Brain pericyte (primary cell): ENCODE results near the gene APBA2.

Experiments
- DNase-seq: peaks from one replicate; pipeline ENCODE4 v3.0.0-alpha.2; 2012; ENCODE audit warnings: low read depth, low spot score

Gene APBA2

GRCh38 chr15:29119847-29120246, 234.1 kb downstream of the APBA2 start:
- no peak for DNase-seq

- no peak for DNase-seq
Measured at GRCh38 chr15:29120593-29121368, 235.0 kb downstream of the APBA2 start.

DNA sequence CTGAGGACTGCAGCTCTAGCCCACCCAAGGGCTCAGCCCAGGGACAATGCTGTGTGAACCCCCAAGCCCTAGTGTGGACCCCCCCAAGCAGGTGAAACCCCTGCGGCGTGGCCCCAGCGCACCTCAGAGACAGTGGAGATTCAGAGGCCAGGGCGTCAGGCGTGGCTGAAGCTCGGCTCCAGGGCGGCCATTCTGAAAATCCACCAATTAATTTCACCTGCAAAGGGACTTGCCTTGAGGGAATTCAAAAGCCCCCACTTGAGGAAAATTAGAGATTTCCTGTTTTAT, 235.5 kb downstream of the APBA2 start:
- no peak for DNase-seq

- DNase-seq: no peak
Measured at GRCh38 chr15:29121907-29122306, 236.1 kb downstream of the APBA2 start.

DNA sequence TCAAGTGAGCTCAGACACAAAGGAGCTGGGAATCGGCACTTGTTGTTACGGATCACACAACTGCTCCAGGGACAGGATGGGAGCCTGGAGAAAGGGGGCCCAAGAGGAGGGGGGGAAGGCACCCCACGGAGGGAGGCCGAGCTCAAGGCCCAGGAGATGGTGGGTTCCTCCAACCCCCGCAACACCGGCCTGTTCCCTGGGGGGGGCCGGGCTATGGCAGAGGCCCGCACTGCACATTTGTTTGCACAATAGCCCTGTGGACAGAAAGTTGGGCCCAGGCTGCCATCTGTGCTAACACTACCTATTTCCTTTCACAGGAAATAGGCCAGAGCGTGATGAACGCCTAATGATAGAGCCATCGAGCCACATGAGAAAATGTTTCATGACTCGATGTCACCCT, 236.7 kb downstream of the APBA2 start:
- DNase-seq: no peak

- no peak for DNase-seq
Measured at GRCh38 chr15:29123171-29123570, 237.4 kb downstream of the APBA2 start.

GRCh38 chr15:29123991-29124390, 238.2 kb downstream of the APBA2 start:
- DNase-seq: no peak

DNA sequence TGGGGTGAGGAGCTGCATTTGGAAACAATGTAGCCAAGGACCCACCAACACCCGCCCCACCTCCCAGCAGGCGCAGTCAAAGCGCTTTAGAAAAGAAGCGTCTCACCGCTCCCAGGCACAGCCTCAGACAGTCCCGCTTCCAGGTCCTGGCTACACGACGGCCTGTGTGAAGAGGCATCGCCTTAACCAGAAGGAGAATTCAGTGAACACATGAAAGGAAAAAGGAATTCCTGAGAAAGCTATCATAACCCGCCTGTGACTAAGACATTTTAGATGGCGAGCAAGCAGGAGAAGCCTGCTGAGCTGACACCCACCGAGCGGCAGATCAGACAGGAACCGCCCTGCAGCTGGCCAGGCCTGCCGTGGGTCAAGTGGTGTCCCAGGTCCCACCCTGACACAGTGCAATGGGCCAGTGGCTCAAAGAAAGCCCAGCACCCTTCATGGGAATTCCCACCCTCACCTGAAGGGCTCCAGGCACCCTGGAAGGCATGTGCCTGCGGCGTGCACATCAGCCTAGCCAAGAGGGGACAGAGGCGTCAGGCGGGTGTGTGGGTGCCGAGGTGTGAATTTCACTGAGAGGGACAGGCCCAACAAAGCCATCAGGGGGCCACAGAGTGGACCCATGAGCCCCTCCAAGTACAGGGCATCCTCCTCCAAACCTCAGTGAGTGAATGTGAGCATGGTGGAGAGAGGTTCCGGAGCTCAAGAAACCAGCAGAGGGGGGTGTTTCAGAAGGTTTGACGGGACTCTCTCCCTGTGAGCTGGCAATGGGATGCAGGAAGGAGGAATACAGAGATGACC, 239.0 kb downstream of the APBA2 start:
- no peak for DNase-seq

DNA sequence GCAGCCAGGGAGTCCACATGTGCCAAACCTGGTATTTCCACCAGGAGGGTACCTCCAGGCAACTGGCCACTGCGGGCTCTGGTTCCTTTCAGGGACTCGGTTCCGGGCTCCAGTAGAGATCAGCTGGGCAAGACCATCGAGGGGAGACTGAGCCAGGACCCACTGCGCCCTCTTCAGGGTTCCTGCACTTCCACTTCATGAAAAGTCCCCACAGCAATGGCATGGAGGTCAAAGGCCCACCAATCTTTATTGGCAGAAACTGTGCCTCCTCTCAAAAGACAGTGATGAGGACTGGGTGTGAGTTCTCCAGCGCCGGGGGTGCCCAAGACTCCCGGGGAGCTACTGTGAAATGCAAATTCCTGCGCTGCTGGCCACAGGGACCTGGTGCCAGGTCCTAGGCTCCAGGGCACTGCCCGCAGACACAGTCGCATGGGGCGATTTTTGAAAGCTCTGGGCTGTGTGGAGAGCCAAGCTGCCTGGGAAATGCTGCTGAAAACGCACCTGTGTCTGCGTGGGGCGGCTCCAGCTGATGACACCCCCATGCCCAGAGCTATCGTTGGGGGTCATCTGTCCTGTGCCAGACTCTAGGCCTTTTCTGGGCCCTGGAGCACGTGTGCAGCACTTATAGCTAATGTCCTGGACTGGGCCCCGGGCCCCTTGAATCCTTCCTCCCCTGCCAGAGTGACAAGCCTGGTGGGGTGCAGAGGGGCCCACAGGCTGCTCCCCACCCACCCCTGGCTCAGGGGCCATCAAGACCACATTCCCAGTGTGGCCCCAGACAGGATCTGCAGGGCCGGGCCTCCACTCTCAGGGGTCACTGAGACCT, 239.8 kb downstream of the APBA2 start:
- DNase-seq: no peak

- DNase-seq: no peak
Measured at GRCh38 chr15:29126208-29126536, 240.4 kb downstream of the APBA2 start.

DNA sequence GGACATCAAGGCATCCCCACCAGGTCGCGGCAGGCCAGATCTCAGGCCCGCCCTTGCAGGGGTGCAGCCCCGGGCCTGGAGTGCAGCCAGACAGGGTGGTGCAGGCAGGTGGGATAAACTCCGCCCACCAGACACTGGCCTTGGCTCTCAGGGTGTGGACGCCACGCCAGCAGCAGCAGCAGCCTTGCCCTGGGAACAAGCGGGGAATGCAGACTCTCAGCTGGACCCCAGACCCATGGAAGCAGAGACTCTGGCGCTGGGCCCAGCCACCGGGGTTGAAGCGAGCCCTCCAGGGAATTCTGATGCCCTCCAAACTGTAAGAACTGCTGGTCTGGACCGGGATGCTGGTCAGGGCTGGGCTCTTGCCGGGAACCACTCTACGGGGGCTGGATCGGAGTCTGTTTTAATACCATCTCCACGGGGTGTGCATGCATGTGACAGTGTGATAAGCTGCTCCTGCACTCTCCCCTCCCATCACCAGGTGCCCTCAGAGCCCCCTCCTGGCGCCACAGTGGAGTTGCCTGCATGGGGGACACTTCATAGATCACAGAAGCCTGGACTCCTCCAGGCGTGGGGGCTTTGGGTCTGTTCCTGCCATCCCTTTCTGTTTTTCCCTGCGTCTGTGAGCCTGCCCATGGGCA, 241.2 kb downstream of the APBA2 start:
- no peak for DNase-seq

DNA sequence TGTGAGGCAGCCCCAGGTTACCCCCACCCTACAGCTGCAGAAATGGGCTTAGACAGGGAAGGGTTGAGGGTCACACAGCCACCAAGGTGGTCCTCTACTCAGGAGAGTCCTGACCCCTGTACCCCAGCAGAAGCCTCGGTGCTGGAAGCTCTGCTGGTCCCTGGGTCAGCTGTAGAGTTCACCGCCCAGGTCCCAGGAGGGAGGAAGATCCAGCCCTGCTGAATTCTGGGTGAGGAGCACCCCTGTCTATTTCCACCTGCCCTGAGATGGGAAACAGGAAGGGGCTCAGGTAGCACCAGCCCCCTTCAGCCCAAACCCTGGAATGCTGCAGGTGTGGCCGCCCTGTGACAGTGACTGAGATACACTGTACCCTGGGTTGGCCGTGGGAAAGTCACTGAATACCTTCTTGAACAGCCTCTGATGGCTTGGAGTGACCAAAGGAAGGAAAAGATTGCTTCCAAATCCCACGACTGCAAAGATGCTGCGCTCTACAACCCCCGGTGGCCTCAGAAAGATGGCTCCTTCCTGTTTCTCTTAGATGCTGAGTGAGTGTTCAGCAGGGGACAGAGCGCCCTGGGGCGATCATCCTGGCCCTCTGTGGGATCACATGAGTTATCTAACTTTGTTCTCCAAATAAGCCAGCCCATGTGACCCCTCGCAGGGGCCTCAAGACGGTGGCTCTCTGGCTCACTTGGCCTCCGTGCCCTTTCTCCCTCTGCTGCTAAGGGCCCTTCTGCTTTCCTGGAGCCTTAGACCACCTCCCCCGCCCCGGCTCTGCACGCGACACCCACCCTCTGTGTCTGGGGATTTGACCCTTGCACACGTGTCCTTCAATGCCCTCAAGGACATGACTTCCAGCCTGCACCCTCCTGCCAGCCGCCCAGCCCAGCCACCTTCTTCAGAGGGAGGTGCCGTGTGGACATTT, 242.0 kb downstream of the APBA2 start:
- DNase-seq: no peak

- no peak for DNase-seq
Measured at GRCh38 chr15:29128671-29129070, 242.9 kb downstream of the APBA2 start.

DNA sequence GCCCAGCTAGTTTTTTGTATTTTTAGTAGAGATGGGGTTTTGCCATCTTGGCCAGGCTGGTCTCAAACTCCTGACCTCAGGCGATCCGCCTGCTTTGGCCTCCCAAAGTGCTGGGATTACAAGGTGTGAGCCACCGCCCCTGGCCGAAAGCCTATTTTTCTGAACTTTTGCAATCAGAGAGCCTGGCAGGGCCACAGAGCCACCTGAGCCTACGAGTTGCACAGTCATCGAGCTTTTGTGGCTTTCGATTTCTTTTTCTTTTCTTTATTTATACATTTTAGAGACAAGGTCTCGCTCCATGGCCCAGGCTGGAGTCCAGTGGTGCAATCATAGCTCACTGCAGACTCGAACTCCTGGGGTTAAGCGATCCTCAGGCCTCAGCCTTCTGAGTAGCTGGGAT, 243.4 kb downstream of the APBA2 start:
- no peak for DNase-seq

DNA sequence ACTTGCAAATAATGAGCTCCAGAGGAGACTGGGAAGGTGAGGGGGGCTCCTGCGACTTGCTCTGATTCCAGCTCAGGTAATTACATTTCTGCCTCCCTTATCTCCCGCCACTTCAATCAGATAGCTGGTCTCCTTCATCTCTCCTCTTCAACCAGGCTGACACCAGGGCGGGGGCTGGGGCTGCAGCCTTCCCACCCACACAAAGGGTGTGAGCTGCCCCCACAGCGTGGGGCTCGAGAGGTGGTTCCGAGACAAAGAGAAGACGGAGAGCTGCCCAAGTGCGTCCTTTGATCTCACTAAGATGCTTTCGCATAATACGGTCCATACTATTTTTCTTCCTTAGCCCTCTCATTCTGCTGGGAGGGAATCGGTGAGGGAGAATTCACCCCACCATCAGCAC, 244.2 kb downstream of the APBA2 start:
- DNase-seq: no peak

GRCh38 chr15:29130476-29130875, 244.7 kb downstream of the APBA2 start:
- DNase-seq: no peak

DNA sequence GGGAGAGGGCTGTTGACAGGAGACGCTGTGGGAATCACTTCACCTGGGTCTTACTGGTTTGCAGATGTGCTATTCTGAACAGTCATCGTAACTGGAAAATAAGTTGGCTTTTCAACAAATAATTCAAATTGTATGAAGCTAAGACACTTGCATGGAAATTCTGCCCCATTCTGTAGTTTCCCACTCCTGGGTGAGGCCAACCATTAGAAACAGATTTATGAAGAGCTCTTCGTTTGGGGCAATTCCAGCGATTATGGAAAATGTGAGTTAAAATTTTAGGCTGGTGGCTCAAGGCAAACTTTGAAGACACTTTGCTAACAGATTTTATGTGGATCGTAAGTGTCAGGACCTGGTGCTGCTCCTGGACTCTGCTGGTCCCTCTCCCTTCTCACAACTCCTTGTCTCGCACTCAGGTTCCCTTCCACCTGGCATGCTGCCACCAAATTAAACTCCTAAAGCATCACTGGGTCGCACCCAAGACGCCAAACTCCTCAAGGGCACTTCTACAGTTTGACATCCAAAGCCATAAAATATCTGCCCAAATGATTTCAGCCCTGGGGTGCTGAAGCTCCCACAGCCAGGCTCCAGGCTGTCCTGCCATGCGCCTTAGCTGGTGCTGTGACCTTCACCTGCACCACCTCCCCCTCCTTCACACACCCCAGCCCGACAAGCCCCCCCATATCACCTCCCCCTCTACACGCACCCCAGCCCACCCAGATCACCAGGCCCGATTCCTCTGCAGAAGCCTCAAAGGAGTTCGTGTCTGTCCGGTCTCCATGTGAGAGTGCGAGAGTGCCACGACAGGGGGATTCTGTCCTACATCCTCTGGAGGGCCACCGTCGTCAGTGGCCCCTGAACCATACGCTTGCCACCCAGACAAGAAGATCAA, 245.4 kb downstream of the APBA2 start:
- no peak for DNase-seq

GRCh38 chr15:29131840-29132420, 246.2 kb downstream of the APBA2 start:
- no peak for DNase-seq

- no peak for DNase-seq
Measured at GRCh38 chr15:29132735-29133181, 247.0 kb downstream of the APBA2 start.

DNA sequence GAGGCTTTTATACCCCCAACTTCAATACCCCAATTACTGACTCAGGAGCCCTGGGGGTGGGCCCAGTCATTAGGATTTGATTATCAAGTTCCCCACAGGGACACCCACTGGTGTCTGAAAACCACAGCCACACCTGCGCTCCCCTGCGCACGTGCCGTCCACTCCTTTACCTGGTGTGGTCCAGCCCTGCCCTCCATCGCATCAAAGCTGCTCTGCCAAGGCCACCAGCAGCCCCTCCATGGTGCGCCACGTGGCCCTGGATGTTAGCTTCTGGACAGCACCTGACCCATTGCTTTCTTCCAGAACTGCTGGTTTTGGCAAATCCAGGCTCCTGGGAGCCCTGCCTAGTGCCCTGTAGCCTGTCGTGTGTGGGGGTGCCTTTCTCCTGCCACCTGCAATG, 247.5 kb downstream of the APBA2 start:
- no peak for DNase-seq
